IMR-90 (cell line): Measurements from ENCODE around the gene DCAF17. TPM values are rescaled to one million over a fixed set of nuclear protein-coding genes. Genes with fewer than 3 reads are reported as not detected.

Experiments
- ATAC-seq: fragments of 200-7000 bp; cut with Tn5 transposase; 2 replicates; pipeline ENCODE4 v1.9.1; 2020; ENCODE audit warnings: low read depth, mild to moderate bottlenecking, moderate library complexity
- BruUV-seq: library from RNA; stranded (reverse); fragments of 400-500 nt; replicated peaks from 2 replicates; lab custom pipeline; 2021; lab: Mats Ljungman, UMichigan
- CTCF ChIA-PET: fragments of 300-600 bp; formaldehyde crosslinking; extraction: SDS; loops from one replicate; lab custom pipeline; 2021; ENCODE audit warnings: antibody characterized with exemption; lab: Yijun Ruan, JAX
- POLR2A ChIA-PET: fragments of 300-600 bp; sonication (Branson Sonifier 250); formaldehyde crosslinking; loops from one replicate; lab custom pipeline; 2022; ENCODE audit warnings: antibody characterized with exemption; ENCODE audit not compliant: unreplicated experiment; lab: Charles Lee
- DNase-seq: peaks from one replicate; pipeline ENCODE4 v3.0.0; 2013
- H2AFZ ChIP-seq: replicated peaks from 2 replicates; pipeline ENCODE3; 2013; ENCODE audit warnings: low read length, mild to moderate bottlenecking; ENCODE audit not compliant: poor library complexity
- H2AK5ac ChIP-seq: 2 replicates; pipeline ENCODE4 v1.6.1; 2013; ENCODE audit warnings: low read depth, low read length, inconsistent platforms
- H2AK9ac ChIP-seq: replicated peaks from 2 replicates; pipeline ENCODE3; 2013; ENCODE audit warnings: mild to moderate bottlenecking, low read depth, low read length, moderate library complexity; ENCODE audit not compliant: poor library complexity
- H2BK120ac ChIP-seq: 2 replicates; pipeline ENCODE4 v1.6.1; 2013; ENCODE audit warnings: low read depth, low read length, inconsistent platforms
- H2BK15ac ChIP-seq: 3 replicates; pipeline ENCODE4 v1.6.1; 2013; ENCODE audit warnings: low read depth, low read length, inconsistent platforms
- H2BK20ac ChIP-seq: 2 replicates; pipeline ENCODE4 v1.6.1; 2013; ENCODE audit warnings: low read depth, mild to moderate bottlenecking, inconsistent platforms, low read length, moderate library complexity
- H2BK5ac ChIP-seq: 2 replicates; pipeline ENCODE4 v1.6.1; 2013; ENCODE audit warnings: mild to moderate bottlenecking, low read depth, low read length, inconsistent platforms; ENCODE audit not compliant: poor library complexity, severe bottlenecking
- H3K14ac ChIP-seq: replicated peaks from 2 replicates; pipeline ENCODE4 v1.6.1; 2013; ENCODE audit warnings: low read depth, low read length, inconsistent platforms
- H3K18ac ChIP-seq: 2 replicates; pipeline ENCODE4 v1.6.1; 2013; ENCODE audit warnings: low read depth, low read length, control low read depth
- H3K23ac ChIP-seq: 2 replicates; pipeline ENCODE4 v1.6.1; 2013; ENCODE audit warnings: low read depth, low read length, inconsistent platforms
- H3K27ac ChIP-seq: 2 replicates; pipeline ENCODE4 v1.5.1; 2013; ENCODE audit warnings: mild to moderate bottlenecking, control low read depth, low read length; ENCODE audit not compliant: insufficient read depth
- H3K27me3 ChIP-seq: 2 replicates; pipeline ENCODE4 v1.6.1; 2013; ENCODE audit warnings: low read length; ENCODE audit not compliant: control insufficient read depth, insufficient read depth
- H3K36me3 ChIP-seq: 2 replicates; pipeline ENCODE4 v1.6.1; 2013; ENCODE audit warnings: low read length, mixed read lengths; ENCODE audit not compliant: control insufficient read depth, insufficient read depth
- H3K4ac ChIP-seq: 2 replicates; pipeline ENCODE4 v1.6.1; 2013; ENCODE audit warnings: low read depth, low read length, inconsistent platforms
- H3K4me1 ChIP-seq: 2 replicates; pipeline ENCODE4 v1.6.1; 2013; ENCODE audit warnings: low read length, mixed read lengths; ENCODE audit not compliant: control insufficient read depth, insufficient read depth
- H3K4me2 ChIP-seq: 2 replicates; pipeline ENCODE4 v1.6.1; 2013; ENCODE audit warnings: low read depth, mild to moderate bottlenecking, control low read depth, low read length, moderate library complexity
- H3K4me3 ChIP-seq: 2 replicates; pipeline ENCODE4 v1.5.1; 2013; ENCODE audit warnings: low read depth, mild to moderate bottlenecking, control low read depth, low read length, moderate library complexity; ENCODE audit not compliant: insufficient read depth
- H3K56ac ChIP-seq: 2 replicates; pipeline ENCODE4 v1.6.1; 2013; ENCODE audit warnings: low read length, inconsistent platforms; ENCODE audit not compliant: insufficient read depth; ENCODE audit errors: extremely low read depth
- H3K79me1 ChIP-seq, 2 experiments: 2 replicates each; pipeline ENCODE4 v1.6.1; 2013; ENCODE audit warnings: low read length in 2 of 2, inconsistent platforms in 1 of 2, low read depth in 1 of 2
- H3K9ac ChIP-seq: 2 replicates; pipeline ENCODE4 v1.6.1; 2013; ENCODE audit warnings: low read depth, low read length, control low read depth
- H3K9me1 ChIP-seq: 2 replicates; pipeline ENCODE4 v1.6.1; 2013; ENCODE audit warnings: low read length, inconsistent platforms; ENCODE audit not compliant: insufficient read depth
- H3K9me3 ChIP-seq: 2 replicates; pipeline ENCODE4 v1.6.1; 2013; ENCODE audit warnings: low read length; ENCODE audit not compliant: control insufficient read depth, insufficient read depth
- H4K20me1 ChIP-seq: 2 replicates; pipeline ENCODE4 v1.6.1; 2013; ENCODE audit warnings: low read length, inconsistent platforms; ENCODE audit not compliant: insufficient read depth
- H4K5ac ChIP-seq: 2 replicates; pipeline ENCODE4 v1.6.1; 2013; ENCODE audit warnings: mild to moderate bottlenecking, low read depth, low read length, control low read depth
- H4K8ac ChIP-seq, 2 experiments: 2 replicates each; pipeline ENCODE4 v1.6.1; 2013; ENCODE audit warnings: low read depth in 2 of 2, low read length in 2 of 2, control low read depth in 1 of 2, inconsistent platforms in 1 of 2
- H4K91ac ChIP-seq: 2 replicates; pipeline ENCODE4 v1.6.1; 2013; ENCODE audit warnings: low read depth, low read length, inconsistent platforms; ENCODE audit not compliant: insufficient read depth
- BHLHE40 ChIP-seq: fragments of 150-350 bp; IDR thresholded peaks from 2 replicates; pipeline ENCODE4 v1.6.1; 2016; ENCODE audit warnings: mild to moderate bottlenecking, low read depth, low read length
- FOS ChIP-seq: fragments of 150-350 bp; IDR thresholded peaks from 2 replicates; pipeline ENCODE4 v1.6.1; 2016; ENCODE audit warnings: low read depth, low read length
- MAFK ChIP-seq: IDR thresholded peaks from 2 replicates; pipeline ENCODE4 v1.6.1; 2012; ENCODE audit warnings: low read depth, low read length, improper control_type of control experiment
- MXI1 ChIP-seq: IDR thresholded peaks from 2 replicates; pipeline ENCODE4 v1.6.1; 2012; ENCODE audit warnings: low read depth, mild to moderate bottlenecking, low read length, moderate library complexity, borderline replicate concordance
- NFE2L2 ChIP-seq: fragments of 150-350 bp; IDR thresholded peaks from 2 replicates; pipeline ENCODE4 v1.6.1; 2016; ENCODE audit warnings: low read depth, mild to moderate bottlenecking, low read length
- POLR2A ChIP-seq: IDR thresholded peaks from 2 replicates; pipeline ENCODE4 v1.6.1; 2012; ENCODE audit warnings: mild to moderate bottlenecking, low read depth, low read length
- RAD21 ChIP-seq: IDR thresholded peaks from 2 replicates; pipeline ENCODE4 v1.6.1; 2012; ENCODE audit warnings: low read length, improper control_type of control experiment
- SMC3 ChIP-seq: fragments of 150-350 bp; IDR thresholded peaks from 2 replicates; pipeline ENCODE4 v1.6.1; 2016; ENCODE audit warnings: low read depth, mild to moderate bottlenecking, antibody characterized with exemption, low read length, moderate library complexity
- WGBS, 2 experiments: methylation state at CpG; one replicate each; pipeline versions ENCODE4 v1.1.5 to v1.1.7; 2013; ENCODE audit warnings: missing lambda C conversion rate in 2 of 2; ENCODE audit not compliant: insufficient read length in 1 of 2; ENCODE audit errors: extremely low coverage in 2 of 2; 5-methylcytosine and 5-hydroxymethylcytosine counted together
- dilution Hi-C: fragments of 300-500 bp; cut with HindIII; formaldehyde crosslinking; loops from one replicate; pipeline ENCODE4 v1.14.3; 2018; ENCODE audit warnings: low sequenced_read_pairs; ENCODE audit not compliant: unreplicated experiment
- in situ Hi-C: fragments of 300-500 bp; cut with MboI; formaldehyde crosslinking; loops from 3 replicates; pipeline ENCODE4 v1.14.3; 2019; ENCODE audit warnings: low sequenced_read_pairs, inconsistent platforms, mixed read lengths
- intact Hi-C: fragments of 100-400 bp; cut with micrococcal nuclease; formaldehyde crosslinking; loops from 2 replicates; pipeline ENCODE4 v1.10.0; 2022
- polyA plus RNA-seq, 3 experiments: library from polyadenylated mRNA; depleted of rRNA; stranded (reverse); fragments of >200 nt; gene quantifications; 2 replicates each; pipeline ENCODE4 v1.2.3, GENCODE V29; 2012; ENCODE audit warnings: low replicate concordance in 1 of 3
- total RNA-seq: library from RNA; depleted of rRNA; stranded (reverse); fragments of >200 nt; gene quantifications from 2 replicates; pipeline ENCODE4 v1.2.3, GENCODE V29; 2012

Gene DCAF17
- total and polyA plus RNA-seq, 2 of the 4 experiments (the other 2 are of a cell fraction), result 6.7 to 13.1 TPM

DNA sequence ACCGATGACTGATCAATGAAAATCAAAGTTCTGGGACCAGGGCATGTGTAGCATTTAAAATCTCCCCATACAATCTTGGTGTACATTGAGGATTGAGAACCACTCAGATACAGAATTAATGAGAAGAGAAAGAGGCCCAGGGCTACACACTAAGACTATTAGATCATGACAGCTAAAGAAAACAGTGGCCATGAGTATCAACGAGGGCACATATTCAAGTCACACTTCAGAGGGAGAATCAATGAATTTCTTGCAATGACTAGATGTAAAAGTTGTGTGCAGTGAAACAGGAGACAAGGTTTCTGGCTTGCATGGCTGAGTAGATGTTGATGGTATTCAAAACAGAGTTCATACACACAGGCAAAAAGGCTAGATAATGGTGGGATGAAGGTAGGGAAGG is 29.3 kb upstream of the DCAF17 start:
- H3K18ac ChIP-seq, result peak overlapping the region; percentile 46; the same call in 1 of the 2 replicates
- no peak for DNase-seq
- no peaks in the 10 kb centered on the region for H3K9me3 ChIP-seq
- H3K23ac ChIP-seq, result peak overlapping the region; percentile 10; the same call in 1 of the 2 replicates
- H4K8ac ChIP-seq, result peak overlapping the region in 1 of 2 experiments; percentile 54; a peak in 2 of 4 replicates
- peak overlapping the region; percentile 79 for H2BK20ac ChIP-seq
- no peak for TF ChIP-seq NFE2L2
- TF ChIP-seq BHLHE40, result no peak
- TF ChIP-seq RAD21, result no peak
- TF ChIP-seq SMC3, result no peak
- no peak for TF ChIP-seq MAFK
- no peak for TF ChIP-seq MXI1
- TF ChIP-seq FOS, result no peak
- no peak for TF ChIP-seq POLR2A
- no peak overlapping the region for H2AK9ac ChIP-seq
- BruUV-seq, result no TSS peak
- no peak overlapping the region for H4K91ac ChIP-seq
- H3K4me1 ChIP-seq, result peaks cover 8% of the 10 kb centered on the region
- peak overlapping the region; percentile 41; the same call in 1 of the 2 replicates for H3K4ac ChIP-seq
- peak; percentile 21; the same call in 1 of the 2 replicates for ATAC-seq
- POLR2A ChIA-PET, result no interaction called here
- no peak overlapping the region for H2AFZ ChIP-seq
- H2BK5ac ChIP-seq, result peak overlapping the region; percentile 92
- no peak overlapping the region for H3K4me3 ChIP-seq
- H3K27me3 ChIP-seq, result no peaks in the 10 kb centered on the region
- dilution Hi-C loops (no loop called here), in situ Hi-C loops (no loop called here), intact Hi-C loops (no loop called here)
- H3K36me3 ChIP-seq, result no peaks in the 10 kb centered on the region
- 0 out of 2 replicates have a peak overlapping the region, but pooled peaks have one; percentile 25 for H3K56ac ChIP-seq
- peak overlapping the region; percentile 98; the same call in 2 of the 3 replicates for H2BK15ac ChIP-seq
- peak overlapping the region; percentile 17; the same call in 1 of the 2 replicates for H3K4me2 ChIP-seq
- no peak overlapping the region for H3K9ac ChIP-seq
- H2BK120ac ChIP-seq, result peak overlapping the region; percentile 83
- H3K79me1 ChIP-seq, result peaks cover 24 to 26% of the 10 kb centered on the region in 2 experiments; a peak in 2 of 4 replicates
- CTCF ChIA-PET, result no interaction called here
- peak overlapping the region; percentile 95 for H2AK5ac ChIP-seq
- H3K14ac ChIP-seq, result peak overlapping the region; percentile 91
- no peaks in the 10 kb centered on the region for H4K20me1 ChIP-seq
- H3K27ac ChIP-seq, result no peak overlapping the region
- H3K9me1 ChIP-seq, result peaks cover 3% of the 10 kb centered on the region
- WGBS, 2 experiments, result 100% methylated on average over 1 of the region's 2 CpGs; no CpG with 5 or more reads in 1 of the 2 experiments
- peak overlapping the region; percentile 44; the same call in 1 of the 2 replicates for H4K5ac ChIP-seq
